Skin epidermis (tissue), 12 donors: Measurements from ENCODE around the gene MAK.
A peak's percentile ranks its signal among the peaks of the same experiment; 100 is the strongest.
"Not testable (repeated sequence)": the region's sequence is repeated elsewhere in the genome, so short reads cannot be mapped to it uniquely, and the experiment has no call there.

ENCODE experiments used
- H3K27ac ChIP-seq, 21 experiments: fragments of 200-600 bp; sonication (generic) in 11 of 21; one replicate each; pipeline ENCODE4 v1.5.0; 2020; ENCODE audit warnings: mild to moderate bottlenecking in 3 of 21, inconsistent platforms in 2 of 21, moderate library complexity in 2 of 21
- H3K4me3 ChIP-seq, 7 experiments: fragments of 200-600 bp; sonication (generic) in 2 of 7; one replicate each; pipeline ENCODE4 v1.5.0; 2020; ENCODE audit warnings: inconsistent platforms in 2 of 7, mild to moderate bottlenecking in 2 of 7, moderate library complexity in 1 of 7

The MAK gene

DNA sequence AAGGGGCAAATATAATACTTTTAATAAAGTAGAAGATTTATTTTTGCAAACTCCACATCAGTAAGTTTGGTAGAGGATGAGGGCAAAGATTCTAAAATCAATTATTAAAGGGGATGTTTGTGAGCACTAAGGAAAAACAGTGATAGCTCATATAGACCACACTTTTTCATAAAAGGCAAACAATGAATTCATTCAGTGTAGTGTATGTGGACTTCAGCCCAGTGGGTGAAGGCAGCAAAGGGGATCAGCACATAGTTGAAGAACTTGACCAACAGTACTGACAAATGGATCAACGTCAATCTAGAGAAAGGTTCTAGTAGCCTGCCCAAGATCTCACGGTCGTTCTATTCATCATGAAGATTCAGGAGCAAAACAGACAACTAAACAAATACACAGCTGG, 45.3 kb downstream of the MAK start:
- Histone ChIP-seq H3K4me3 (no peak overlapping the region), H3K27ac (no peak overlapping the region)

DNA sequence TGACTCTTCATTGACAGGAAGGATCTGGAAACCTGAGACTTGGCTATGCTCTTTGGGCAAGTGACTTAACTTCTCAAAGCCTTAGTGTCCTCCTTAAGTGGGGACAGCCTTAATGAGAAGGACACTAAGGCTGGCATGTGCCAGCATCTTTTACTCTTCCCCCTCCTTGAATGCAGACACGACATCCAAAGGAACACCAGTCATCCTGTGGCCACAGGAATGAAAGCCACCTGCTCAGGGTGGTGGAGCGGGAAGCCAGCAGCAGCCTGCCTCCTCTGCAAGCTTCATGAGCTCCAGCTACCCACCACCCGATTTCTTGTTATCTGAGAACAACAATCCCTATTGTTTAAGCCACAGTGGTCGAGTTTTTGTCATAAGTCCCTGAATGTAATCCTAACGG, 46.2 kb downstream of the MAK start:
- Histone ChIP-seq H3K27ac (no peak overlapping the region), H3K4me3 (no peak overlapping the region)

DNA sequence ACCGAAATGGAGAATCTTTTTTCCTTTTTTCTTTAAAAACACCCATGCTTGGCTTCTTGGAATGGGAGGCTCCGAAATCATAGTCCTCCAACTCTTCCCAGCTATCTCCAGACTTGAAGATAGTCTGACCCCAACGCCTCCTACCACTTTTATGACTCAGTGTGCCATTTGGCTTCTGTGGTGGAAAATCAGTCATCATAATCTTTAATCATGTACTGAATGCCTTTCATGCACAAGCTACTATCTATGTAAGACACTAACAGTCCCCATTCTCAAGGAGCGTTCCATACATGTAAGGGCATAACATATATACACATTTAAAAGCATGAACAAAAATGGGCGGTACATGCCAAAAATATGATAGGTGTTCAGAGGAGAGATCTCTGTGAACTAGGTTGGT, 46.7 kb downstream of the MAK start:
- H3K4me3 ChIP-seq, result no peak overlapping the region
- H3K27ac ChIP-seq, result no peak overlapping the region

DNA sequence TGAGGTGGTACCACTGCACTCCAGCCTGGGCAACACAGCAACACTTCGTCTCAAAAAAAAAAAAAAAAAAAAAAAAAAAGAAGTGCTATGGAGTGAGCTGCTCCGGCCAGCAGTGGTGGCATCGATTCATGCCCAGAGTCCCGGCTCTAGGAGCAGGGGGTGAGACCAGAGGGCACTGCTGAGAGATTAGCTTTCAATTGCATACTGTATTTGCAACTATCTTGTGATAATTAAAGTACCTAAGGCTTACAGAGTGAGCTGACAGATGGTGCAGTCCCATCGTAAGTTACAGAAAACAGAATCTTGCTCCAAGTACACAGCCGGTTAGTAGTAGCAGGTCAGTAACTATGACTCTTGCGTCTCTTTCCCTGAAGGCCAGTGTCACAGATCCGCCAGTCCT, 59.3 kb downstream of the MAK start:
- Histone ChIP-seq H3K27ac (no peak overlapping the region), H3K4me3 (no peak overlapping the region)

DNA sequence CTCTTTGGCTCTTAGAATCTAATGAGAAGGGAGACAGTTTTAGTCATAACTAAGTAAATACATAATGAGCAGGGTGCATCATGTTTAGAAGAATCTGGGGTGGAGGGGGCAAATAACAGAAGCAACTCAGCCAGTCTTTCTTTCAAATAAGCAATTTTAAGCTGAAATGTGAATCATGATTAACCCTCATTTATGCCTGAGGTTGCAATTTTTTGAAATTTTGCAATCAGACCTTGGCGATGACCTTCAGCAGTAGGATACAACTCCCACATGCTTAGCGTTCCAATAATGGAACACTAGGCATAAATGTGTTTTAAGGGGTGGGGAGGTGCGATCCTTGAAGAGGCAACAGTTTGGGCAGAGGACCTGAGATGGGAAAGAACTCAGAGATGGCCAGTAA, 60.1 kb downstream of the MAK start:
- Histone ChIP-seq H3K27ac (no peak overlapping the region), H3K4me3 (no peak overlapping the region)

DNA sequence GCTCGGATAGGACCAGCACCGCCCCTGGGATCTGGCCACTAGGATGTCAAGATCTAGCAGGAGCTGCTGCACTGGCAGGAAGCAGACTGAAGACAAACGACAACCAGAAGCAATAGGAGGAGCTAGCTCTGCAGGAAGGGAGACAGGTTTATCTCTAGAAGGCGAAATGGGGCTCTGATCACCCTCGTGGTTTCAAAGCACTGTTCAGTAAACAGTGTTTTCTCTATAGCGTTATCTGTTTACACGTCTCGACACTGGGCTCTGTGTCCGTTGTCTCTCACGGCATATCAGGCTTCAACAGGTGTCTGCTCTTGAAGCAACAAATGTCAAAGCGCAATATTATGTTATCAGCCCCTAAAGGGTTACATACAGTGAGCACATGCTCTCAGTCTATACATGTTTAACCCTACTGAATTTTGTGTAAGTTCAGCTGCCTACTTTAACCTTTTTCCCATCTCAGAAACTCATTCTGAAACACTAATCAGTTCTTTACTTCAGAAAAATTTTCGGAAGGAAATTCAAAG, 66.9 kb downstream of the MAK start:
- Histone ChIP-seq H3K27ac (no peak overlapping the region), H3K4me3 (no peak overlapping the region)

DNA sequence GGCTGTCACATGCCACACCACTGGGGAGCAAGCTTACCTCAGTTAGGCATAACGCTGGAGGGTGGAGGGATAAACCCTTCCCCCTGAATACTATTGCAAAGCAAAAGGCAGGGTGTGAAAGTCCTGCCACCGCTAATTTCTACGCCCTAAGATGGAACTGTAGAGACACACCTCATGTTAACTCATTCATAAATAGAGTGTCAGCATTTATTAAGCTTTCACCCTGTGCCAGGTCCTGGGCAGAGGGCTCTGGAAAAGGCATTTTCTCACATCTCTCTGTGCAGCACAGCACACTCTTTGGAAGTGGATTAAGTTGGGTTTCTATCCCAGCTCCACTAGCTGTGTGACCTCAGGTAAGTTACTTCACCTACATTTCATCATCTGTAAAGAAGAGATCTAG, 68.9 kb downstream of the MAK start:
- H3K27ac ChIP-seq, result no peak overlapping the region
- no peak overlapping the region for H3K4me3 ChIP-seq

DNA sequence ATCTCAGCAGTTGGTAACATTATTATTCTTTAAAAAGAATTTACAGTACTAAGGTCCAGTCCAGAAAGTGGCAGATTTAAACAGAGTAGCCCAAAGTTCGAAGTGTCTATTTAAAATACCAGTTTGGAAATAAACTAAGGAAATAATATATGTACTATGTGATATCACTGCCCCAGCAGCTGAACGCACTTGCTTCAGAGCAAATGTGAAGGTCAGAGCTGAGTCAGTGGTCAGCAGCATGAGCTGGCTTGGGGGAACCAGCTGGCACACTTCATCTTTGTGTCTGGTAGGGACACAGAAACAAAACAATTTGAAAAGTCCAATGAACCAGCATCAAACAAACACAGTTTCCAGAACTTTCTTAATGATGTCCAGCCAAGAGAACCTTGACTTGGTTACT, 75.3 kb downstream of the MAK start:
- H3K27ac ChIP-seq, result no peak overlapping the region
- H3K4me3 ChIP-seq, result no peak overlapping the region

DNA sequence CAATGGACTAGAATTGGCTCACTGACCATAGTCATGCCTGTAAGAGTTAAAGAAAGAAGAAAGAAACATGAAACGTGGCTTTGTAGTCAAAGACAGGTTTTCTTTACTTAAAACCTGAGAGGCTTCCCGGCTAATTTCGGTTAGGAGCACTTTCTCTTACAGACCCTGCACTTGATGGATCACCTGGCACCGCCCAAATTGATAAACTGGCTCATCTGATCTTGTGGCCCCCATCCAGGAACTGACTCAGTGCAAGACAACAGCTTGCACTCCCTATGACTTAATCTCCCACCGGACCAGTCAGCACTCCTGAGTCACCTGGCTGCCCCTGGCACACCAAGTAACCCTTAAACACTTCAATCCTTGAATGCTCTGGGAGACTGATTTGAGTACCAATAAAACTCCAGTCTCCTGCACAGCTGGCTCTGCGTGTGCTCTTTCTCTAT, 78.4 kb downstream of the MAK start:
- peak overlapping the region in 4 of 21 experiments; percentile 1 to 51 (median 30) for H3K27ac ChIP-seq
- H3K4me3 ChIP-seq, result no peak overlapping the region

DNA sequence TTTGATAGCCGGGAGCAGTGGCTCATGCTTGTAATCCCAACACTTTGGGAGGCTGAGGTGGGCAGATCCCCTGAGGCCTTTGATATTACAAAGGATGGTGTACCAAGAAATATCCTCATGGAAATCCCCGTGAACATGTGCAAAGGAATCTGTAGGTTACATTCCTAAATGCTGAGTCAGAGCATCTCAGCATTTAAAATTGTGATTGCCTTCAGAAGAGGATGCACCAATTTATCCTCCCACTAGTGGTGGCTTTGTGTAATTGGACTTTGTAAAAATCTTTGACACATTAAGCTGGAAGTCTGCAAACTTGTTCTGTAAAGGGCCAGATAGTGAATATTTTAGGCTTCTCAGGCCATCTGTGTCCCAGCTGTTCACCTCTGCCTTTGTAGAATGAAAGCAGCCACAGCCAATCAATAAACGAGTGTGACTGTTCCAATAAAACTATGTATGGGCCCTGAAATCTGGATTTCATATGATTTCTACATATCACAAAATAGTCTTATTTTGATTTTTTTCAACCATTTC, 79.0 kb downstream of the MAK start:
- Histone ChIP-seq H3K27ac (peak overlapping the region in 3 of 21 experiments; percentile 1 to 51 (median 21)), H3K4me3 (no peak overlapping the region)

DNA sequence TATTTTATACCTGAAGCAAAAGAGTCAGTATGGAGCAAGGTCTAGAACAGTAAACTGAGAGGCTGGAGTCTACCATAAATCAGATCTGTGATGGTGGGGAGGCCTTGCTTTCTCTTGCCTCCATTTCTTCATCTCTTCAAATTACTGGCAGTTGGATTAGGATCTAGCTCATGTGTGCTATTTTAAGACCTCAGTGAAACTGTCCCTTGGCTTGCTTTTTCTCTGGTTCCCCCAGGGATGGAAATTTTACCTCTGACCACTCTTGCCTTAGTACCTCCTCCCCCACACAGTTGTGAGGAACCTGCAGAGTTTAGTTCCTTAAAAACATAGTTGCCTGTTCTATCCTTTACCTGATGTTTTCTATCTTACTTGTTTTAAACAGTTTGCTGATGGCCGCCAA, 82.3 kb downstream of the MAK start:
- H3K27ac ChIP-seq, result no peak overlapping the region

DNA sequence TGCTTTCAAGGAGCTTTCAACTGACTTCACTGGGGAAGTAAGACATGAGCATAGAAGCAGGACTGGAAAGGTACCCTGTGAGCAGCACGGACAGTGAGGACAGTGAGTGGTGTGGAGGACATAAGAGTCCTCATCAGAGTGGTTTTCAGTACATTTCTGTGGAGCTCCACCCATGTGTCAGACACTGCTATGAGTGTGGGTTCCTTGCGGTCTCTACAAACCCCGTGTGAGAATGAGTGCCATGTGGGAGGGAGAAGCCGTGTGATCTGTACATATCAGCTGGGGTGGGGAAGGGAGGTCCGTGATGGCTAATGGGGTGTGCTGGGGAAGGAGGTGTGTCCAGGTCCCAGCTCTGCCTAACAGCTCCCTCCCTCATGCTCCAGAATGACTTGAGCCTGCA, 86.6 kb downstream of the MAK start:
- not testable (repeated sequence) for H3K4me3 ChIP-seq, H3K27ac ChIP-seq

More for the DNA sequence above, 82.3 kb downstream of the MAK start:
- no peak overlapping the region for H3K4me3 ChIP-seq

DNA sequence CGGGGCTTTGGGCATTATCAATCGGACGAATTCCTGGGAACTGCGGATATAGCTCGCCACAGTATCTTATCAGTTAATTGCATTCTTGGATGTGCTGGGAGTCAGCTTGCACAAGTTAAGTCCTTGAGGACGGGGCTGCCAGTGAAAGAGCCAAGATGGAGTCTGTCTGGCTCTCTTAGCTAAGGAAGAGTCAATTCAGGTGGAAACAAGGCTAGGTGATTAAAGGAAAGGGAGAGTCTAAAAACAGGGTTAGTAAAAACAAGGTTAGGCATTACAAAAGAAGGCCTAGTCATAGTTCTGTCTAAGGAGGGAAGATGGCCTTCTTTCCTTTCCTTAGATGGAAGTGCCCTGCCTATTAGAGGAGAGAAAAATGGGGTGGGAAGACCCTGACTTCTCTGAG, 87.8 kb downstream of the MAK start:
- H3K27ac ChIP-seq, H3K4me3 ChIP-seq: not testable (repeated sequence)

DNA sequence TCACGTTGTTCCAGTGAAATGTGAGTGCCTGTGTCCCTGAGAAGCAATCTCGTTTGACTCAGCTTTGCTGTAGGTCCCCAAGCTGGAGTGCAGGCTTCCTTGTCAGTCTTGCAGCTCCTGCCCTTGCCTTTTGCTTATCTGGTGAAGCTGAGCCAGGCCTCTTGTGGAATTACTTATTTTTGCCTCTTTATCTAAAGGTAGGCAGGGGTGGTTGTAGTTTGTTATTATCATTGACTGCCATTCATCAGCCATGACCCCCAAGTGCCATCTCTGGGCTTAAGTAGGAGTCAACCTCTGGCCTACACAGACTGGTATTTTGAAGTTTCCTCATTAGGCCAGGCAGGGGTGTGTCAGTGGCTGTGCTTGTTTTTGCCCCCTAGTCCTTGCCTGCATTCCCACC, 88.6 kb downstream of the MAK start:
- Histone ChIP-seq H3K27ac (peak overlapping the region in 1 of 21 experiments; percentile 24), H3K4me3 (no peak overlapping the region)

DNA sequence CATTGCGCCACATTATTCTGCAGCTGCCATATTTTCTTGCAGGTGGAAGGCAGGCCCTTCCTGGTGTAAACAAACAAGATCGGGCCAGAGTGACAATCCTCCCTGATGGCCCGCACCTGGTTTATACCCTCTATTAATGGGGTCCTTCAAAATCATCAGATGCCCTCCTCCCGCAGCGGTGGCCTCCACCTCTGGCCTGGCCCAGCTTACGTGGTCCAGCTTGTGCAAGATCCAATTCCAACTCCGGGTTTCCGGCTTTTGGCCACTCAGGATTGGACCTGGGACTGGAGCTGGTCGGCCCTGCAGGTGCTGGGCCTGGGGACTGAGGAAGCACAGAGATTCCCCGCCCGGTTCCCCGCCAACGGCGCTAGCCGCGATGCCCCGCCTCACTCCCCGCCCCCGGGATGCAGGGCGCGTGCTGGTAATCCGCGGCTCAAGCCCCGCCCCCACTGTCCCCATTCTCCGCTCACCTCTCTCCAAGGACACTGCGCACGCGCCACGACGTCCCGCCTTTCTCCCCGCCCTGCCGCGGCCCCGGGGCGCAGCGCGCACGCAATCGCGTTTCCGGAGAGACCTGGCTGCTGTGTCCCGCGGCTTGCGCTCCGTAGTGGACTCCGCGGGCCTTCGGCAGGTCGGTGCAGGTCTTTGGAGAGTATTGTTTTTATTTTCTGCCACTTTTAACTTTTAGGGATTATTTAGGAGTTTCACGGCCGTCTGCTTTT, 90.9 kb downstream of the MAK start, which contains the start of gene TMEM14B:
Gene TMEM14B (plus strand): TSS at position 555 of the 722 bp plus-strand sequence. CDS start 1,441 bp downstream, outside the sequence.
- peak within 1 kb of the TSS in 20 of 21 experiments; percentile 69 to 91 (median 85) for H3K27ac ChIP-seq
- H3K4me3 ChIP-seq, result peak within 1 kb of the TSS; percentile 50 to 78 (median 66)

DNA sequence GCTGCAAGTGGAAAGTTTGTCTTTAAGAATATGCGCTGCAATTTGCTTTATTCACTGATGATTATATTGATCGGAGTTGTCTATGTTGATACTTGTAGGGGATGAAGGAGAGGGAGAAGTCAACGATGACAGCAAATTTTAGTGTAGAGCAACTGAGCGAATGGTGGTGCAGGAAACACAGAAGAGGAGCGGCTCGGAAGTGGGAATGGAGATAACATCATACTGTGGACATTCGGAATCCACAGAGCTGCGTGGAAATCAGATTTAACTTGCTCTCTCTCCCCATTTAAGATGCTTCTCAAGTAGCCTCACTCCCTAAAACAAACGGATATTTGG, 91.5 kb downstream of the MAK start:
- Histone ChIP-seq H3K27ac (peak overlapping the region in 19 of 21 experiments; percentile 69 to 91 (median 85)), H3K4me3 (peak overlapping the region; percentile 50 to 78 (median 66))

DNA sequence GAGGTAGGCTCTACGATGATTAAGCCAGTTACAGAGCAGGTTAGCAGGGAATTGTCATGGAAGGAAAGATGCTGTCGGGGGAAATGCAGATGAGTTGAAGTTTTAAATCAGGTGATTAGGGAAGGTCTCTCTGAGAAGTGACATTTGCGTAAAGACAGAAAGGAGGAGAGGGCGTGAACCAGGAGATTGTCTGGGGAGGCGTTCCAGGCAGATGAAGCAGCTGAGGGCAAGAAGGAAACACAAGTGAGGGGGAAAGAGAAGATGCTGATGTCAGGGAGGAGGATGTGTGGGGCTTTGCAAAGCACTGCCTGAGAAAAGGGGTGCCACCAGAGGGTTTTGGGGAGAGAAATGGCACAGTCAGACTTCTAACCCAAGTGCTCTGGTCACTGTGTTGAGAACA, 93.2 kb downstream of the MAK start:
- H3K27ac ChIP-seq, result no peak overlapping the region
- no peak overlapping the region for H3K4me3 ChIP-seq

DNA sequence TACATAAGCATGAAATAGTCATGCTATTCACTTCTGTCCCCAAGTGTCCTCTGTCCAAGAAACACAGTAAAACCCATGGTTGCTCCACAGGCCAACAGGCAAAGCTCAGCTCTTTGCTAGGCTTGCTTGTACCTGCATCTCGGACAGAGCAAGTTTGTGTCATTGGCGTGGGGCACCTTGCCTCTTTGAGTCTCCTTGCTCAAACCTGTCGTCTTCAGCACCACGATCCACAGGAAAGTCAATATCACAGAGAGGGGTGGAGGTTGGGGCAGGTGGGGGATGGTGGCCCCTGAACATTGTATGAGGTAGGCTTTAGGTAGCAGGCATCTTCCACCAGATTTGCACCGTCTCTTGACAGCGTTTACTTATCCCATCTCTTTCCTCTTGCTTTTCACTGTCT, 94.8 kb downstream of the MAK start:
- Histone ChIP-seq H3K27ac (no peak overlapping the region), H3K4me3 (no peak overlapping the region)

DNA sequence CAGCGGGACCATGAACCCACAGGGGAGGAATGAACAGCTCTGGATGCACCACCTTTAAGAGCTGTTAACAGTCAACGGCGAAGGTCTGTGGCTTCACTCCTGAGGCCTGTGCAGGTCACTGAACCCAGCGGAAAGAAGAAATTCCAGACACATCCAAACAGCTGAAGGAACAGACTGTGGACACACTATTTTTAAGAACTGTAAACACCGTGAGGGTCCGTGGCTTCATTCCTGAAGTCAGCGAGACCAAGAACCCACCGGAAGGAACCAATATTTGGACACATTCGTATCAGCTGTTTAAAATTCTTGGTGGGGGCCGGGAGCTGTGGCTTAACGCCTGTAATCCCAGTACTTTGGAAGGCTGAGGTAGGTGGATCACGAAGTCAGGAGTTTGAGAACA, 96.1 kb downstream of the MAK start:
- Histone ChIP-seq H3K27ac (no peak overlapping the region), H3K4me3 (no peak overlapping the region)

DNA sequence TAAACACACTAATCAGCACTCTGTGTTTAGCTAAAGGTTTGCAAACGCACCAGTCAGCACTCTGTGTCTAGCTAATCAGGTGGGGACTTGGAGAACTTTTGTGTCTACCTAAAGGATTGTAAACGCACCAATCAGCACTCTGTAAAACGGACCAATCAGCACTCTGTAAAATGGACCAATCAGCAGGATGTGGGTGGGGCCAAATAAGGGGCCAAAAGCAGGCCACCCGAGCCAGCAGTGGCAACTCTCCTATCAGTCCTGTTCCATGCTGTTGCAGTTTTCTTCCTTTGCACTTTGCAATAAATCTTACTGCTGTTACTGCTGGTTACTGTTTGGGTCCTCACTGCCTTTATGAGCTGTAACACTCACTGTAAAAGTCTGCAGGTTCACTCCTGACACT, 96.7 kb downstream of the MAK start:
- not testable (repeated sequence) for H3K27ac ChIP-seq, H3K4me3 ChIP-seq

DNA sequence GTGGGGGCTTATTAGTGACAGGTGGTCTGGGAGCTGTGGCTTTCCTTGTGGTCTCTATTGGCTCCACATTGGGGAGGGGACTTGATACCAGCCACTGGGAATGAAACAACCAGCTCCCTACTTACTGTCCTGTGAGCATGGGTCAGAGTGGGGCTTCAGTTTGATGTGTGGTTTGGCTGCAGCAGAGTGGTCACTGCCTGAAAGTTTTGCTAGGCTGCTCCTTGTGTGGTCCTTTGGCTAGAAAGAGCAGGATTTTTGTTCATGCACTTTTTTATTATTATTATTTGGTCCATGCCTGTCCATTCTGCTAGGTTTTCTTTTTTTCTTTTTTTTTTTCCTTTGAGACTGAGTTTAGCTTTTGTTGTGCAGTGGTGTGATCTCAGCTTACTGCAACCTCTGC, 98.3 kb downstream of the MAK start:
- H3K4me3 ChIP-seq, result no peak overlapping the region
- no peak overlapping the region for H3K27ac ChIP-seq

DNA sequence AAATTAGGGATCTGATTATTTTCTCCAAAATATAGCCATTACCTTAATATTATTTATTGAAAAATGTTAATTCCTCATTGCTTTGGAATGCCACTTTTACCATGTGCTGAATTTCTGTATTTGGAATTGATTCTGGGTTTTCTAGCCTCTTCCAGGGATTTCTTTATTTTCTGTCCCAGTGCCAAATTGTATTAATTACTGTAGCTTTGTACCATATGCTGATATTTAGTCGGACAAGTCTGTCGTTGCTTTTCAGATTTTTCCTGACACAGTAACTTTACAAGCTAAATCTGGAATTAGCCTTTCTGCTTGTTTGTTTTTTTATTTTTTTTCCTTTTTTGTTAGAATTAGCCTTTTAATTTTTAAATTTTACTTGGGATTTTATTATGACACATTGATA, 101.6 kb downstream of the MAK start:
- Histone ChIP-seq H3K4me3 (no peak overlapping the region), H3K27ac (no peak overlapping the region)
